Measurements from ENCODE around the gene ACBD6. TPM values are rescaled to one million over a fixed set of nuclear protein-coding genes. Genes with fewer than 3 reads are reported as not detected.

The ACBD6 gene
- total and polyA plus RNA-seq, 11 donors, result 18.6 to 35.8 (median 21.8) TPM

DNA sequence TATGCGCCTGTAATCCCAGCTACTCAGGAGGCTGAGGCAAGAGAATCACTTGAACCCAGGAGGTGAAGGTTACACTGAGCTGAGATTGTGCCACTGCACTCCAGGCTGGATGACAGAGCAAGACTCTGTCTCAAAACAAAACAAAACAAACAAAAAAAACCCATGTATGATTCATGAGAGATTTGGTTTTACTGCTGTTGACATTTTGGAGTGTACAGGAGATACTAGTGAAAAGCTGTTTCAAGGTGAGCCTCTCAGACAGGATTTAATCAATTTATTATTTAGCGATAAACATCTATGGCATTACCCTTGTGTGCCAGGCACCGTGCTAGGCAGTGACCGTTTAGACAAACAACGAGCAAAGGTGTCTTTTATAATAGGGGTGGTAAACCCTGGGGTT lies 255.8 kb downstream of the ACBD6 start:
- H3K27me3 ChIP-seq, result peaks cover 0 to 48% (median 19%) of the 10 kb centered on the region in 9 donors
- ATAC-seq, result no peak
- H3K27ac ChIP-seq, result no peak overlapping the region
- H3K36me3 ChIP-seq, result no peaks in the 10 kb centered on the region
- no peak overlapping the region for H3K4me3 ChIP-seq
- no peaks in the 10 kb centered on the region for H3K9me3 ChIP-seq
- TF ChIP-seq, protein P1, sequence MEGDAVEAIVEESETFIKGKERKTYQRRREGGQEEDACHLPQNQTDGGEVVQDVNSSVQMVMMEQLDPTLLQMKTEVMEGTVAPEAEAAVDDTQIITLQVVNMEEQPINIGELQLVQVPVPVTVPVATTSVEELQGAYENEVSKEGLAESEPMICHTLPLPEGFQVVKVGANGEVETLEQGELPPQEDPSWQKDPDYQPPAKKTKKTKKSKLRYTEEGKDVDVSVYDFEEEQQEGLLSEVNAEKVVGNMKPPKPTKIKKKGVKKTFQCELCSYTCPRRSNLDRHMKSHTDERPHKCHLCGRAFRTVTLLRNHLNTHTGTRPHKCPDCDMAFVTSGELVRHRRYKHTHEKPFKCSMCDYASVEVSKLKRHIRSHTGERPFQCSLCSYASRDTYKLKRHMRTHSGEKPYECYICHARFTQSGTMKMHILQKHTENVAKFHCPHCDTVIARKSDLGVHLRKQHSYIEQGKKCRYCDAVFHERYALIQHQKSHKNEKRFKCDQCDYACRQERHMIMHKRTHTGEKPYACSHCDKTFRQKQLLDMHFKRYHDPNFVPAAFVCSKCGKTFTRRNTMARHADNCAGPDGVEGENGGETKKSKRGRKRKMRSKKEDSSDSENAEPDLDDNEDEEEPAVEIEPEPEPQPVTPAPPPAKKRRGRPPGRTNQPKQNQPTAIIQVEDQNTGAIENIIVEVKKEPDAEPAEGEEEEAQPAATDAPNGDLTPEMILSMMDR (IDR thresholded peaks at IDR 0.05), result no peak
- no peak for TF ChIP-seq POLR2A (IDR thresholded peaks at IDR 0.05)
- DNase-seq, result no peak
- no peaks in the 10 kb centered on the region for H3K4me1 ChIP-seq
- intact Hi-C loops (cut with DNase I), result no loop called here
- WGBS, 4 donors, result 91 to 98% (median 93%) methylated on average over 5 of the region's 5 CpGs

DNA sequence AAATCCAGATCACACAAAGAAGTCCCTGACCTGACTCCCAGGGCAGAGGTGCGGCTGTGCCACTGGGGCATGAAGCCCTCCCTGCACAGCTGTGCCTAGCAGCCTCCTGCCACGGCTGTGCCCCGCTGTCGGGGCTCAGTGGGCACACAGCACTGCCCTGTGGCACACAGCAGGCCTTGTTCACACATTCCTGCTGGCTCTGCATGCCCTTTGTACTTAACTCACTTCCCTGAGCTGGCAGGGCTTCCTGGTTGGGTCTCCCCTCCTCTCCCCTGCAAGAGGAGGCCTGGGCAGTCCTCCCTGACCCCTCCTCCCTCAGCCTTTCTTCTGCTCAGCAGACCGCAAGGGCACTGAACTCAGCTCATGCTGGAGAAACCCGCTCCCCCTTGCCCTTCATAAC lies 257.5 kb downstream of the ACBD6 start:
- DNase-seq, result no peak
- WGBS, 4 donors, result 70 to 88% (median 80%) methylated on average over 6 of the region's 6 CpGs
- H3K27me3 ChIP-seq, result peaks cover 4 to 66% (median 36%) of the 10 kb centered on the region in 9 donors
- ATAC-seq, result no peak
- H3K9me3 ChIP-seq, result no peaks in the 10 kb centered on the region
- no peak overlapping the region for H3K4me3 ChIP-seq
- intact Hi-C loops (cut with DNase I), result no loop called here
- no peak overlapping the region for H3K27ac ChIP-seq
- no peaks in the 10 kb centered on the region for H3K4me1 ChIP-seq
- TF ChIP-seq, protein P1 (IDR thresholded peaks at IDR 0.05), result no peak
- TF ChIP-seq POLR2A (IDR thresholded peaks at IDR 0.05), result no peak
- no peaks in the 10 kb centered on the region for H3K36me3 ChIP-seq

DNA sequence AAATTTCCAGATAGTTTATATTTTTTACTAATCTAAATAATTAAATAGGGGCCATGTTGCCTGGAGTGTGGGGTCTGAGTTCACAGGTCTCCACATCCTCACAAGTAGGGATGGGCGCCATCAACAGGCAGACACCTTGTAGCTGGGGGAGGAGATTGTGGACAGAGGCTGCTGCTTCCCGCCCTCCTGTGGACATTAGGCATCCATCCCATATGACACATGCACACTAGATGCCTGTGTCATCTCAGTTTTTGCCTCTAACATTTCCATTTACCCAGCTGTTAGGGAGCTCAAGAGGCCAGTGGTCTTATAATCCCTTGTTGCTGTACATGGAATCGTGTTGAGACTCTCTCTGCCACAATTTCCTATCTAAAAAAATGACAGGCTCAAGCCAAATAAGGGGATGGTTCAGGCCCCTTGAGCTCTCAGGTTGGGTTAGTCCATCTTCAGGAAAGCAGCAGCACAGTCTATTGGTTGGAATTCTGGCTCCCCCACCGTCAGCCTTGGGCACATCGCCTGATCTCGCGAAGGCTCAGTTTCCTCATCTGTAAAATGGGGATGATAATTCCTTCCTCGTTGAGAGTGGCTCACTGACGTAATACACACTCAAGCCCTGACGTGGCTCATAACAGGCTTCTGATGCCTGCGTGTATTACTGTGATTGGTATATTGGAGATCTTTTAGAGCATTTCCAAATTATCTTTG lies 258.7 kb downstream of the ACBD6 start:
- peaks cover 5 to 78% (median 45%) of the 10 kb centered on the region in 9 donors for H3K27me3 ChIP-seq
- no peaks in the 10 kb centered on the region for H3K9me3 ChIP-seq
- TF ChIP-seq, protein P1 (IDR thresholded peaks at IDR 0.05), result no peak
- no peak for TF ChIP-seq POLR2A (IDR thresholded peaks at IDR 0.05)
- no peak overlapping the region for H3K27ac ChIP-seq
- DNase-seq (no peak), ATAC-seq (no peak)
- 84 to 85% (median 85%) methylated on average over 11 of the region's 11 CpGs for WGBS, 4 donors
- intact Hi-C loops (cut with DNase I), result no loop called here
- H3K4me3 ChIP-seq, result no peak overlapping the region
- no peaks in the 10 kb centered on the region for H3K4me1 ChIP-seq
- H3K36me3 ChIP-seq, result no peaks in the 10 kb centered on the region

DNA sequence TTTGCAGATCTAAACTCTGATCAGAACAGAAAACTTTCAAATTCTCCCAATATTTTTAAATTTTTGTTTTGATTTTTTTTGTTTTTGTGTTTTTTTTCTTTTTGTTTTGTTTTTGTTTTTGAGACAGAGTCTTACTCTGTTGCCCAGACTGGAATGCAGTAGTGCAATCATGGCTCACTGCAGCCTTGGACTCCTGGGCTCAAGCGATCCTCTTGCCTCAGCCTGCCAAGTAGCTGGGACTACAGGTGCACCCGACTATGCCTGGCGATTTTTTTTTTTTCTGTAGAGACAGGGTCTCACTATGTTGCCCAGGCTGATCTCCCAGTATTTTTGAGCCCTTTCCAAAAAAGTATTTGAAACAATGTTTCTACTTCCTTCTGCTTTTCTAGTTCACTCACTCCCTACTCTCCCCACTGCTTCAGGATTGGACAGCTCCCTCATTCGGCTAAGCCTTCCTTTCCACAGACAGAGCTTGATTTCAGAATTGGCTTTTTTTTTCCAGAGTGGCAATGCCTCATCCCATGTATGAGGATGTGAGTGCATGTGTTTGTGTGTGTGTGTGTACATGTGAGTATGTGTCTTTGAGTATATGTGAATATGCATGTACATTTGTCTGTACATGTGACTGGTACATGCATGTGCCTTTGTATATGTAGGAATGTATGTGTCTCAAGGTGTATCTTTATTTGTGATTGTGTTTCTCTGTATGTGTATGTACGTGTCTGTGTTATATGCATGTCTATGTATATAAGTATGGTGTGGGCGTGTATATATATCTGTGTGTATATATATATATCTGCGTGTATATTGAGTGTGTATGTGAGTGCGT lies 260.4 kb downstream of the ACBD6 start:
- TF ChIP-seq, protein P1 (IDR thresholded peaks at IDR 0.05), result no peak
- TF ChIP-seq POLR2A (IDR thresholded peaks at IDR 0.05), result no peak
- Histone ChIP-seq H3K4me1 (no peaks in the 10 kb centered on the region), H3K36me3 (no peaks in the 10 kb centered on the region), H3K9me3 (no peaks in the 10 kb centered on the region), H3K4me3 (no peak overlapping the region), H3K27me3 (peaks cover 18 to 95% (median 61%) of the 10 kb centered on the region in 9 donors), H3K27ac (no peak overlapping the region)
- intact Hi-C loops (cut with DNase I), result no loop called here
- WGBS, 4 donors, result 70 to 73% (median 72%) methylated on average over 8 of the region's 8 CpGs
- DNase-seq (no peak), ATAC-seq (no peak)
